ENCODE measurements around the gene CHAC1.
"Not testable (repeated sequence)": the region's sequence is repeated elsewhere in the genome, so short reads cannot be mapped to it uniquely, and the experiment has no call there.

CHAC1 gene

GRCh38 chr15:40952301-40952900 lies 870 bp upstream of the CHAC1 start:
- no peak for DNase-seq
- in situ Hi-C loops (cut with HindIII; ENCODE audit: low pct_ligation_motif_present, low pct_unique_long_range_greater_than_20kb, low sequenced_read_pairs): no loop called here

DNA sequence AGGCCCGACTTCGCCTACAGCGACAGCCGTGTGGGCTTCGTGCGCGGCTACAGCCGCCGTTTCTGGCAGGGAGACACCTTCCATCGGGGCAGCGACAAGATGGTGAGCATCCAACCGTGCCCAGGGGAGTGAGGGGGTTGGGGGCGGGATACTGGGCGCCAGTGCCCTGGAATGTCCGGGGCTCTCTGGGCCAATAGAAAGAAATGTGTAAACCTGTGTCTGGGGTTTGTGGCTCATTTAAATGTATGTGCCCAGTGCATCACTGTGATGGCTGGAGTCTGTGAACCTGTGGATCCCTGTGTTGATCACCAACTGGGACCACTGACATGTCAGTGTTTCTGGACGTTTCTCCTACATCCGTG lies 423 bp downstream of the CHAC1 start:
- DNase-seq: peak; percentile 18
- in situ Hi-C loops (cut with HindIII; ENCODE audit: low pct_ligation_motif_present, low pct_unique_long_range_greater_than_20kb, low sequenced_read_pairs): no loop called here

DNA sequence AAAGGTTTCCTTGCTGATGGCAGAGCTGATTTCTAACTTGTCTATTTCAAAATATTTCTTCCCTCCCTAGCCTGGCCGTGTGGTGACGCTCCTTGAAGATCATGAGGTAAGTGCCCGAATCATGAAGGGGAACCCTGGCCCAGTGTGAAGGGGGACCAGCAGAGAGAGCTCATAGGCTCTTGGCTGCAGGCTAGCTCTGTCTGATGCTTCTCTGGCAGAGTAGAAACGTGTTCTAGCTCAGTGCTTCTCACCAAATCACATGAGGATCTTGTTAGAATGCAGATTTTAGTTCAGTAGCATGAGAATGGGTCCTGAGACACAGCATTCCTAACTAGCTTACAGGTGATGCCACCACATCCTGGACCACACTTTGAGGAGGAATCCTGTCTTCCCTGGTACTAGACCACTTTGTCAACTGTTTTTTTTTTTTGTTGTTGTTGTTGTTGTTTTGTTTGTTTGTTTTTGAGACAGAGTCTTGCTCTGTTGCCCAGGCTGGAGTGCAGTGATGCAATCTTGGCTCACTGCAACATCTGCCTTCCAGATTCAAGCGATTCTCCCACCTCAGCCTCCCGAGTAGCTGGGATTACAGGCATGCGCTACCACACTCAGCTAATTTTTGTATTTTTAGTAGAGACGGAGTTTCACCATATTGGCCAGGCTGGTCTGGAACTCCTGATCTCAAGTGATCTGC lies 1.0 kb downstream of the CHAC1 start:
- in situ Hi-C loops (cut with HindIII; ENCODE audit: low pct_ligation_motif_present, low pct_unique_long_range_greater_than_20kb, low sequenced_read_pairs); DNase-seq: not testable (repeated sequence)

GRCh38 chr15:40955141-40955903 lies 2.1 kb downstream of the CHAC1 start:
- in situ Hi-C loops (cut with HindIII; ENCODE audit: low pct_ligation_motif_present, low pct_unique_long_range_greater_than_20kb, low sequenced_read_pairs): no loop called here
- no peak for DNase-seq

DNA sequence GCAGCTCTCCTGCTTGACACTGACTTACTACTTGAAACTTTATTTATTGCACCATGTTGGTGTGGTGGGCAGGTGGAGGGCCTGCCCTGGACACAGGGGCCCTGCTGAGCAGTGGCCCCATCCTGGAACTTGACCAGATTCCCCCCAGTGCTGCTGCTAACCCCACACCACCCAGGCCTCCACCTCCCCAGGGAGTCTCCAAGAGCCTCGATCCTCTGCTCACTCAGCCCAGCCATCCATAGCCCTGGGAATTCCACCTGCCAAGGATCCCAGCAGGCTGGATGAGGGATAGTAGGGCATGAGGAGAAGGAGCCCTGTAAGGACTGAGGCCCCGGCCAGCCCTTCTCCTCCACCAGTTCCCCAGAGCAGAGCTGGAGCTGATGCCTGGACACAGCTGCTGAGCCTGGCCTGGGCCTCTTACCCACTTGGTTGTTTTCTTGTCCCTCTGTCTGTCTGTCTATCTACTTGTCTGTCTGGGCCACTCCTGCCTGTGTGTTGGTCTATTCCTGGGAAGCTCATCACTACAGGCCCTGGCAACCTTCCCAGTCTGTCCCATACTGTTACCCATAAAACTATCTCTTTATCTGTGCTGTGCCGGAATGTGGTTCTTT lies 2.8 kb downstream of the CHAC1 start:
- no peak for DNase-seq

DNA sequence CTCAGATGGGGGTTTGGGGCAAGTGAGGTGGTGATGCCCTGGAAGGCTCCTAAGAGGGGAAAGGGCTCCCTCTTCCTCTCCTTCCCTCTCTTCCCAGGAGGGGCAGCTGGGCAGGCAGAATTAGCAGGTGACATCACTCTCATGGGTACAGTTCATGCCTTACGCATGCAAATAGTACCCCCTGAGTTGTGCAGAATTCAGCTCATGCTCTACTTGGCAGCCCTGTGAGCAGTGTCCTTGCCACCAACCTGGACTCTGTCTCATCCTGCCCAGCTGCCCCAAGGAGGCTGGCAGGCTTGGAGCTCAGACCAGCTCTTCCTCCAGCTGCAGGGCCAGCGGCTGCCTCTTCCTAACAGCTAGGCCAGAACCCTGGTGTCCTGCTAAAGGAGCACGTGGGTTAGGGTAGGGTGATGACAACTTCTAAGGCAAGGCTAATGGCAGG lies 3.3 kb downstream of the CHAC1 start:
- DNase-seq: no peak
- in situ Hi-C loops (cut with HindIII; ENCODE audit: low pct_ligation_motif_present, low pct_unique_long_range_greater_than_20kb, low sequenced_read_pairs): no loop called here

More for the DNA sequence above, 2.8 kb downstream of the CHAC1 start:
- in situ Hi-C loops (cut with HindIII; ENCODE audit: low pct_ligation_motif_present, low pct_unique_long_range_greater_than_20kb, low sequenced_read_pairs): no loop called here

DNA sequence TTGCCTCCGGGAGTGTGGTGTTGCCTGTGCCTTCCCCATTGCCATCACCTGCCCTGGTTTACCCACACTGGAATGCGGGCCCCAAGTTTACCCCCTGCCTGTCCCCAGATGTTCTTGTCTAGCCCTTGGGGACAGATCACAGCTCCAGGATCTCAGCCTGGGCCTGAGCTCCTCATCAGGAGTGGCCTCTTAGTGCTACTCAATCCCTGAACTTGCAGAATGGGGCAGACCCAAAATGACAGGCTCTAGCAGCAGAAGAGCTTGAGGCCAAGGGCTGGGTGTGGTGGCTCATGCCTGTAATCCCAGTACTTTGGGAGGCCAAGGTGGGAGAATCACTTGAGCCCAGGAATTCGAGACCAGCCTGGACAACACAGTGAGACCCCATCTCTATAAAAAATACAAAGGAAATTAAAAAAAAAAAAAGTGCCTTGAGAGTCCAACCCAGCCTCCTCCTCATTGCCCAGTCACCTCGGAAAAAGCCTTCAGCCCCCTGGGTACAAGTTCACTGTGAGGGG lies 3.8 kb downstream of the CHAC1 start:
- in situ Hi-C loops (cut with HindIII; ENCODE audit: low pct_ligation_motif_present, low pct_unique_long_range_greater_than_20kb, low sequenced_read_pairs): no loop called here
- DNase-seq: no peak

DNA sequence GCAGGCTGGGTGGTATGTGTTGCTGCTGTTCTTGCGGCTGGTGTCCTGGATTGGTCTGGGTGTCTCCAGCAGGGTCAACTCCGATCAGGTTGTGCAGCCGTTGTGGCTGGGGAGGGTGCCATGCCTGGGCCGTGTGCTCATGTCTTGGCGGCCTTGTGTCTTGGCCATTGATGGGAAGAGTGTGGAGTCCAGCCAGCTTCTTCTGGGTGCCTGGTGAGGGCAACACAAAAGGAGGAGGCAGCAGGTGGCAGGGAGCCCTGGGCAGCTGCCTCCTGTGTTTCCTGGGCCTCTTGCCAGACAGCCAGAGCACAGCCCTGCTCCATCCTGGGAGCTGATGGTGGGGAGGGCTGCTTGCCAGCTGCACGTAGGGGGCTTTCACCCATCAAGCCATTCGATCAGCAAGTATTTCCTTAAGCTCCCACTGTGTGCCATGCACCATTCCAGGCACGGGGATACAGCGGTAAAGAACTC lies 4.3 kb downstream of the CHAC1 start:
- no peak for DNase-seq
- in situ Hi-C loops (cut with HindIII; ENCODE audit: low pct_ligation_motif_present, low pct_unique_long_range_greater_than_20kb, low sequenced_read_pairs): no loop called here

DNA sequence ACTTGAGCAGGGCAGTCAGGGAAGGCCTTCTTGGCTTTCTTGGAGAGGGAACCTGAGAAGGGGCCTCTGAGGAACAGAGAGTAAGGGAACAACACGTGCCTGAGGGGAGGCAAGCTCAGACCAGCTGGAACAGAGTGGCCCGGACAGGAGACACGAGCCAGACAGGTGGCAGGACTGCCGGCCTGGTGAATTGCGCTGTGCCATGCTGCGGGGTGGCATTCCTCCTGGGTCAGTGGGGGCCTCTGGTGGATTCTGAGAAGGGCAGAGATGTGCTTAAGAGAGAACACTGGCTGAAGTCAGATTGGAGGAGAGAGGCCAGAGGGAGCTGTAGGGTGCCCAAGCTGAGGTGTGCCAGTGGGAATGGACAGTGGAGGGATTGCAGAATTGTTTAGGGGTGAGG lies 4.9 kb downstream of the CHAC1 start:
- in situ Hi-C loops (cut with HindIII; ENCODE audit: low pct_ligation_motif_present, low pct_unique_long_range_greater_than_20kb, low sequenced_read_pairs): no loop called here
- no peak for DNase-seq

GRCh38 chr15:40958723-40959122 lies 5.5 kb downstream of the CHAC1 start:
- in situ Hi-C loops (cut with HindIII; ENCODE audit: low pct_ligation_motif_present, low pct_unique_long_range_greater_than_20kb, low sequenced_read_pairs): no loop called here
- no peak for DNase-seq

DNA sequence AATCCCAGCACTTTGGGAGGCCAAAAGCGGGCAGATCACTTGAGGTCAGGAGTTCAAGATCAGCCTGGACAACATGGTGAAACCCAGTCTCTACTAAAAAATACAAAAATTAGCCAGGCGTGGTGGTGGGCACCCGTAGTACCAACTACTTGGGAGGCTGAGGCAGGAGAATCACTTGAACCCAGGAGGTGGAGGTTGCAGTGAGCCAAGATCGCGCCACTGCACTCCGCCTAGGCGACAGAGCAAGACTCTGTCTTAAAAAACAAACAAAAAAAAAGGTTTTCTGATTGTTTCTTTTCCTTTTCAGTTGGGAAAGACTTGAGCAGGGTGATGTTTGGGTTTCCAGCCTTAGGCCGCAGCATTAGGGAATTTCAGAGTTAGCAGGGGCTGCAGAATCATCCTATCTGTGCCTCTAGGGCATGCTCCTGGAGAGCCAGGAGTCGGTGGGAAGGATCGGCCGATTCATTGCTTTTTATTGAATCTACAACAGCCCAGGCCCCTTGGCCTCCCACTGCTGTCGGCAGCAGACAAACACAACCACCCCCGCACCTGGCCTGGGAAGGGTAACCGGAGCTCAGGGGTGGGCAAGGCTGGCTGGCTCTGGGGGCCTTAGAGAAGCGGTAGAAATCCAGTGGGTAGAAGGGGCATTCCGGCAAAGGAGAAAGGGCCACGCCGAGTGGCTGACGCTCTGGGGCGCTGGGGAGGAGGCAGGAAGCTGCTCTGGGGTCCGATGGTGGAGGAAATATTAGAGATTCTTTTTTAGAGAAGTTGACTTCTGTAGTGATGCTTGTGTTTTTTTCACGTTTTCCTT lies 6.3 kb downstream of the CHAC1 start:
- in situ Hi-C loops (cut with HindIII; ENCODE audit: low pct_ligation_motif_present, low pct_unique_long_range_greater_than_20kb, low sequenced_read_pairs): no loop called here

DNA sequence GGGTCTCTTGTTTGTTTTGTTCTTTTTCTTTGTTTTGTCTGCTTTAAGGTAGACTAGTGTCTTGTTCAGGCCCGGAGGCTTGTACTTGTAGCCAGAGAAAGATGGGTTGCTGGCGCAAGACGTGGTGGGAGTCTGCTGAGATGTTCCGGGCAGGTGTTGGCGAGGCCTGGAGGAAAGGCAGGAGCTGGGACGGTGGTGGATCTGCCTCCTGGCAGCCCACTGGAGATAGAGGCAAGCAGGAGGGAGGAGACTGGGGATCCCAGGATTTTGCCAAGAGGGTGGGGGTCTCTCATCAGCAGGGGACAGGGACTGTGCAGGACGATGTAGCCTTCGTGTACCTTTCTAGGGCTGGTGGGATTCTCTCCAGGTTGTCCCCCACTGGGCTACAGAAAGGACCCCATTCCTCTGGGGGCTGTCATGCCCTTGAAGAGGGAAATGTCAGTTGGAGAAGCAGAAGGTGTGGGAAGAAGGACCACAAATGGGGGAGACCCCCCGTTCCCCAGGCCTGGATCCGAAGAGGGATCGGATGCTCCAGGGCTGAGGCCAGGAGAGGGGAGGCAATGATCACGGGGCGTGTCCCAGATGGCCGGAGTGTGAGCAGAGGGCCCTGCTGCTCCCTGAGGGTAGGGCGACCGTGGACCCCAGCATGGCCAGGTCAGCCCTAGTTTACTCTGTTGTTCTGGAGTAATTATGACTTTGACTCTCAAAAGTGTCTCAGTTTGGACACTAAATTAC lies 7.0 kb downstream of the CHAC1 start:
- in situ Hi-C loops (cut with HindIII; ENCODE audit: low pct_ligation_motif_present, low pct_unique_long_range_greater_than_20kb, low sequenced_read_pairs): no loop called here

More for the DNA sequence above, 6.3 kb downstream of the CHAC1 start:
- no peak for DNase-seq

GRCh38 chr15:40960925-40961324 lies 7.7 kb downstream of the CHAC1 start:
- in situ Hi-C loops (cut with HindIII; ENCODE audit: low pct_ligation_motif_present, low pct_unique_long_range_greater_than_20kb, low sequenced_read_pairs): no loop called here
- no peak for DNase-seq

More for the DNA sequence above, 7.0 kb downstream of the CHAC1 start:
- no peak for DNase-seq

DNA sequence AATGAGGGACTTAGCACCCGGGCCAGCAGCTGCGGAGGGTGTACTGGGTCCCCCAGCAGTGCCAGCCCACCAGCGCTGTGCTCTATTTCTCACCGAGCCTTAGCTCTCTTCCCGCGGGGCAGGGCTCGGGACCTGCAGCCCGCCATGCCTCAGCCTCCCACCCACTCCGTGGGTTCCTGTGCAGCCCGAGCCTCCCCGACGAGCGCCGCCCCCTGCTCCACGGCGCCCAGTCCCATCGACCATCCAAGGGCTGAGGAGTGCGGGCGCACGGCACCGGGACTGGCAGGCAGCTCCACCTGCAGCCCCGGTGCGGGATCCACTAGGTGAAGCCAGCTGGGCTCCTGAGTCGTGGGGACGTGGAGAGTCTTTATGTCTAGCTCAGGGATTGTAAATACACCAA lies 8.5 kb downstream of the CHAC1 start:
- in situ Hi-C loops (cut with HindIII; ENCODE audit: low pct_ligation_motif_present, low pct_unique_long_range_greater_than_20kb, low sequenced_read_pairs); DNase-seq: not testable (repeated sequence)

DNA sequence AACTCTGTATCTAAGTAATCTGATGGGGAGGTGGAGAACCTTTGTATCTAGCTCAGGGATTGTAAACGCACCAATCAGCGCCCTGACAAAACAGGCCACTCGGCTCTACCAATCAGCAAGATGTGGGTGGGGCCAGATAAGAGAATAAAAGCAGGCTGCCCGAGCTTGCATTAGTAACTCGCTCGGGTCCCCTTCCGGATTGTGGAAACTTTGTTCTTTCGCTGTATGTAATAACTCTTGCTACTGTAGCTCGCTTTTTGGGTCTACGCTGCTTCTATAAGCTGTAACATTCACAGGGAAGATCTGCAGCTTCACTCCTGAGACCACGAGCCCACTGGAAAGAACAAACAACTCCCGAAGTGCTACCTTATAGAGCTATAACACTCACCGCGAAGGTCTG lies 9.0 kb downstream of the CHAC1 start:
- in situ Hi-C loops (cut with HindIII; ENCODE audit: low pct_ligation_motif_present, low pct_unique_long_range_greater_than_20kb, low sequenced_read_pairs); DNase-seq: not testable (repeated sequence)

- in situ Hi-C loops (cut with HindIII; ENCODE audit: low pct_ligation_motif_present, low pct_unique_long_range_greater_than_20kb, low sequenced_read_pairs): no loop called here
- DNase-seq: no peak
Measured at GRCh38 chr15:40963201-40963600, 9.9 kb downstream of the CHAC1 start.

- no peak for DNase-seq
- in situ Hi-C loops (cut with HindIII; ENCODE audit: low pct_ligation_motif_present, low pct_unique_long_range_greater_than_20kb, low sequenced_read_pairs): no loop called here
Measured at GRCh38 chr15:40964006-40964405, 10.7 kb downstream of the CHAC1 start.

- in situ Hi-C loops (cut with HindIII; ENCODE audit: low pct_ligation_motif_present, low pct_unique_long_range_greater_than_20kb, low sequenced_read_pairs): no loop called here
Measured at GRCh38 chr15:40964634-40965033, 11.4 kb downstream of the CHAC1 start.

More at GRCh38 chr15:40964634-40965033, 11.4 kb downstream of the CHAC1 start:
- no peak for DNase-seq

All from ACHN (cell line).